NCI-H1092 (cell line): Measurements from ENCODE around the gene CACYBP.
A peak's percentile ranks its signal among the peaks of the same experiment; 100 is the strongest.

ENCODE experiments used
- DNase-seq: peaks from one replicate; lab custom pipeline; 2025; lab: John Stamatoyannopoulos, UW

CACYBP gene

GRCh38 chr1:174999936-175000696 is at the start of gene CACYBP:
CACYBP (plus strand) TSS chr1:174999947; CDS start chr1:175000181, 234 bp downstream.
- DNase-seq, result peak; percentile 37

GRCh38 chr1:174953285-174954072 is 46.3 kb upstream of the CACYBP start:
- no peak for DNase-seq

- peak; percentile 94 for DNase-seq
These were observed 45.7 kb upstream of the CACYBP start for GRCh38 chr1:174954073-174954460.

- DNase-seq, result peak; percentile 85
These were observed 44.8 kb upstream of the CACYBP start for GRCh38 chr1:174954671-174955669.

- no peak for DNase-seq
These were observed 43.7 kb upstream of the CACYBP start for GRCh38 chr1:174956086-174956485.

- DNase-seq, result no peak
These were observed 42.8 kb upstream of the CACYBP start for GRCh38 chr1:174956976-174957375.

GRCh38 chr1:174957829-174958228 is 41.9 kb upstream of the CACYBP start:
- no peak for DNase-seq

GRCh38 chr1:174958396-174958795 is 41.4 kb upstream of the CACYBP start:
- no peak for DNase-seq

- DNase-seq, result no peak
These were observed 39.4 kb upstream of the CACYBP start for GRCh38 chr1:174960362-174960761.

- no peak for DNase-seq
These were observed 36.1 kb upstream of the CACYBP start for GRCh38 chr1:174963529-174964125.

- no peak for DNase-seq
These were observed 35.3 kb upstream of the CACYBP start for GRCh38 chr1:174964261-174964971.

- no peak for DNase-seq
These were observed 34.8 kb upstream of the CACYBP start for GRCh38 chr1:174964972-174965361.

GRCh38 chr1:174965362-174966007 is 34.3 kb upstream of the CACYBP start:
- DNase-seq, result no peak

- no peak for DNase-seq
These were observed 33.7 kb upstream of the CACYBP start for GRCh38 chr1:174966008-174966572.

- DNase-seq, result no peak
These were observed 31.7 kb upstream of the CACYBP start for GRCh38 chr1:174967845-174968705.

GRCh38 chr1:174968750-174969244 is 30.9 kb upstream of the CACYBP start:
- DNase-seq, result no peak

GRCh38 chr1:174969977-174970376 is 29.8 kb upstream of the CACYBP start:
- no peak for DNase-seq

GRCh38 chr1:174971466-174971865 is 28.3 kb upstream of the CACYBP start:
- no peak for DNase-seq

GRCh38 chr1:174971902-174972301 is 27.8 kb upstream of the CACYBP start:
- no peak for DNase-seq
